T-helper 1 cell treated with Interleukin-12 subunit alpha and Interleukin-12 subunit beta and Interleukin-4 antibody, amounts not matched to agents 30 μg/mL and 1 μg/mL, for 36 hours (primary cell): ENCODE results near the gene C19orf85.

Experiments used
- H3K27ac Mint-ChIP-seq: one replicate; pipeline ENCODE4 v1.8.0; 2021; ENCODE audit warnings: mild to moderate bottlenecking, mixed read lengths
- H3K27me3 Mint-ChIP-seq: one replicate; pipeline ENCODE4 v1.8.0; 2021; ENCODE audit warnings: low read depth, mixed read lengths
- H3K36me3 Mint-ChIP-seq: one replicate; pipeline ENCODE4 v1.8.0; 2021; ENCODE audit warnings: low read depth, mixed read lengths
- H3K4me1 Mint-ChIP-seq: one replicate; pipeline ENCODE4 v1.8.0; 2021; ENCODE audit warnings: low read depth, mixed read lengths
- H3K4me3 Mint-ChIP-seq: one replicate; pipeline ENCODE4 v1.8.0; 2021; ENCODE audit warnings: mild to moderate bottlenecking, moderate library complexity, mixed read lengths
- H3K9me3 Mint-ChIP-seq: one replicate; pipeline ENCODE4 v1.8.0; 2021; ENCODE audit warnings: mixed read lengths

Gene C19orf85

DNA sequence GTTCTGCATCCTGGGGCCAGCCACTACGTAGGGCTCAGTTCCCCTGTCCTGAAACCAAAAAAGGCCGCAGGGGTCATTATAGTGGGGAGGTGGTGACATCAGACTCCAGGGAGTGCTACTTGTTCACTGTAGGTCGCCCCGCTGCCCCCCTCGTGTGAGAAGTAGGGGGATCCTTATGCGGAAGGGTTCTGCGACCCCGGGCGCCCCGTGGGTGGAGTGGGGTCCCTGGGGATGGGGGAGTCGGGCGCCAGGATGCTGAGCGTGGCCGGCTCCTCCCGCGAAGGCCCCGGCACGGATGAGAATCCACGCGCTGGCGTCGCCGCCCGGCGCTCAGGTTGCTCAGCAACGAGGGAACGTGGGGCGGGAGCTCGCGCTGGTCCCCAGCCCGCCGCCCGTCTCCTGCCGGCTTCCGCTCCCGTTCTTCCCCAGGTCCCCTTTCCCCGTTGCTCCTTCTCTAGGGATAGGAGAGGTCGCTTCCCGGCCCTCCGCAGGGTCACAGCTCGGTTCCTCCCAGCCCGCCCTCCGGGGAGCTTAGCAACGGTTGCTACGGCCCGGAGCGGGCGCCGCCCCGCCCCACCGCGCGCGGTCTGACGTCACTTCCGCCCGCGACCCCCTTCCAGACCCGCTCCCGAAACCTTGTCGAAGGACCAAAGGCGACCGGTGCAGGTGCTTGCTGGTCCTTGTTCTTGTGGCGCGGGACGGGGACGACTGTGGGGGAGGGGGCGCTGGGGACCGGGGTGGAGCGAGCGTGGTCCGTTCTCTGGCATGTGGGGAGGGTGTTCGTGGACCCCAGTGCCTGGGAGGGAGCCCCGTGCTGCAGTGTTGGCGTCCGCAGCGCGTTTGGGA is 20.3 kb upstream of the C19orf85 start, which contains the start of gene NAT14:
TSS of gene NAT14 (plus strand) at position 596 of the 846 bp plus-strand sequence. CDS start 521 bp downstream, outside the sequence.
- peak within 1 kb of the TSS; percentile 49 for H3K27ac Mint-ChIP-seq
- H3K27me3 Mint-ChIP-seq: no peaks in the 10 kb centered on the region
- H3K9me3 Mint-ChIP-seq: no peaks in the 10 kb centered on the region
- peak within 1 kb of the TSS; percentile 78 for H3K4me3 Mint-ChIP-seq
- H3K4me1 Mint-ChIP-seq: peaks cover 3% of the 10 kb centered on the region
- H3K36me3 Mint-ChIP-seq: no peaks in the 10 kb centered on the region

DNA sequence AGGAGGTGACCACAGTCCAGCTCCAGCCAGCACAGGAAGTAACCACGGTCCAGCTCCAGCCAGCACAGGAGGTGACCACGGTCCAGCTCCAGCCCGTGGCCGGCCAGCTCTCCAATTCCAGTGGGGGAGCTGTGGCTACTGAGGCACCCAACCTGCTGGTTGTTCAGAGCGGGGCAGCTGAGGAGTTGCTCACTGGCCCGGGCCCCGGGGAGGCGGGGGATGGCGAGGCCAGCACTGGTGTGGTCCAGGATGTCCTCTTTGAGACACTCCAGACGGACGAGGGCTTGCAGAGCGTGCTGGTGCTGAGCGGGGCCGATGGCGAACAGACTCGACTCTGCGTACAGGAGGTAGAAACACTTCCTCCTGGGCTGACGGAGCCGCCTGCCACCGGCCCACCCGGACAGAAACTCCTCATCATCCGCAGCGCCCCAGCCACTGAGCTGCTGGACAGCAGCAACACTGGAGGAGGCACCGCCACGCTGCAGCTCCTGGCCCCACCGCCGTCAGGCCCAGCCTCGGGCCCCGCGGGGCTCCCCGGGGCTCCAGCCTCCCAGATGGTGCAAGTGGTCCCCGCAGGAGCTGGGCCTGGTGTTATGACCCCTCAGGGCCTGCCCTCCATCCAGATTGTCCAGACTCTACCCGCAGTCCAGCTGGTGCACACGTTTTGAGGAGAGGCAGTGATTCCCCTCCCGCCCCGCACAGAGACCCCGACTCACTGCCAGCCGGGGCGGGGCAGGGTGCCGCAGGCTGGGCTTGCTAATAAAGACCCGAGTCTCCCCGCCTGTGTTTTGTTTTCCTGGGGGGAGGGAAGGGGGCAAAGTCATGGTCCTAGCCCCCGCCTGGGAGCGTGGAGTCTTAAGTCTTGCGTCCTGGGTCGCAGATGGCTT is 19.4 kb upstream of the C19orf85 start:
- no peaks in the 10 kb centered on the region for H3K36me3 Mint-ChIP-seq
- H3K27me3 Mint-ChIP-seq: no peaks in the 10 kb centered on the region
- peak overlapping the region; percentile 78 for H3K4me3 Mint-ChIP-seq
- H3K9me3 Mint-ChIP-seq: no peaks in the 10 kb centered on the region
- peaks cover 7% of the 10 kb centered on the region for H3K4me1 Mint-ChIP-seq
- no peak overlapping the region for H3K27ac Mint-ChIP-seq

DNA sequence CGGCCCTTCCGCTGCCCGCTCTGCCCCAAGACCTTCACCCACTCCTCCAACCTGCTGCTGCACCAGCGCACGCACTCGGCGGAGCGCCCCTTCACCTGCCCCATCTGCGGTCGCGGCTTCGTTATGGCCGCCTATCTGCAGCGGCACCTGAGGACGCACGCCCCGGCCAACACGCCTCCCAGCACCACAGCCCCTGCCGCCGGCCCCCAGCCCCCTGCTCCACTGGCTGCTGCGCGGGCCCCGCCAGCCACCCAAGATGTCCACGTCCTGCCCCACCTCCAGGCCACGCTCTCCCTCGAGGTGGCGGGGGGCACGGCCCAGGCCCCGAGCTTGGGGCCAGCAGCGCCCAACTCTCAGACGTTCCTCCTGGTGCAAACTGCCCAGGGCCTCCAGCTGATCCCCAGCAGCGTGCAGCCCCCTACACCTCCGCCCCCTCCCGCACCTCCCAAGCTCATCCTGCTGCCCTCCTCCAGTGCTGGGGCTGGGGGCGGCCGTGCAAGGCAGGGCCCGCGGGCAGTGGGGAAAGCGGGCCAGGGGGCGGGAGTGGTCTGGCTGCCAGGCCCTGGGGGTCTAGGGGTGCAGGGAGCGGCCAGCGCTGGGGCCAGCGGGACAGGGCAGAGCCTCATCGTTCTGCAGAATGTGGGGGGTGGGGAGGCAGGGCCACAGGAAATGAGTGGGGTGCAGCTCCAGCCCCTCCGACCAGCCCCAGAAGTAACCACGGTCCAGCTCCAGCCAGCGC is 18.6 kb upstream of the C19orf85 start:
- H3K4me3 Mint-ChIP-seq: no peak overlapping the region
- H3K36me3 Mint-ChIP-seq: no peaks in the 10 kb centered on the region
- no peaks in the 10 kb centered on the region for H3K9me3 Mint-ChIP-seq
- H3K27me3 Mint-ChIP-seq: no peaks in the 10 kb centered on the region
- H3K27ac Mint-ChIP-seq: no peak overlapping the region
- H3K4me1 Mint-ChIP-seq: peaks cover 12% of the 10 kb centered on the region

DNA sequence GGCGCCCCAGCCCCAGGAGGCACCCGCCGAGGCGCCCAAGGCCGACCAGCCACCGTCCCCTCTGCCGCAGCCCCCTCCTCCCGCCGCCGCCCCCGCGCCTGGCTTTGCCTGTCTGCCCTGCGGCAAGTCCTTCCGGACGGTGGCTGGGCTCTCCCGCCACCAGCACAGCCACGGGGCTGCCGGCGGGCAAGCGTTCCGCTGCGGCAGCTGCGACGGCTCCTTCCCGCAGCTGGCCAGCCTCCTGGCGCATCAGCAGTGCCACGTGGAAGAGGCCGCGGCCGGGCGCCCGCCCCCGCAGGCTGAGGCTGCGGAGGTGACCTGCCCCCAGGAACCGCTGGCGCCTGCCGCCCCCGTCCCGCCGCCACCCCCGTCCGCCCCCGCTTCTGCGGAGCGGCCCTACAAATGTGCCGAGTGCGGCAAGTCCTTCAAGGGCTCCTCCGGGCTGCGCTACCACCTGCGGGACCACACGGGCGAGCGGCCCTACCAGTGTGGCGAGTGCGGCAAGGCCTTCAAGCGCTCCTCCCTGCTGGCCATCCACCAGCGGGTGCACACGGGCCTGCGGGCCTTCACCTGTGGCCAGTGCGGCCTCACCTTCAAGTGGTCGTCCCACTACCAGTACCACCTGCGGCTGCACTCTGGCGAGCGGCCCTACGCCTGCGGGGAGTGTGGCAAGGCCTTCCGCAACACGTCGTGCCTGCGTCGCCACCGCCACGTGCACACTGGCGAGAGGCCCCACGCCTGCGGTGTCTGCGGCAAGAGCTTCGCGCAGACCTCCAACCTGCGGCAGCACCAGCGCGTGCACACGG is 17.8 kb upstream of the C19orf85 start:
- Mint-ChIP-seq H3K9me3 (no peaks in the 10 kb centered on the region), H3K4me1 (peaks cover 18% of the 10 kb centered on the region), H3K36me3 (no peaks in the 10 kb centered on the region)

DNA sequence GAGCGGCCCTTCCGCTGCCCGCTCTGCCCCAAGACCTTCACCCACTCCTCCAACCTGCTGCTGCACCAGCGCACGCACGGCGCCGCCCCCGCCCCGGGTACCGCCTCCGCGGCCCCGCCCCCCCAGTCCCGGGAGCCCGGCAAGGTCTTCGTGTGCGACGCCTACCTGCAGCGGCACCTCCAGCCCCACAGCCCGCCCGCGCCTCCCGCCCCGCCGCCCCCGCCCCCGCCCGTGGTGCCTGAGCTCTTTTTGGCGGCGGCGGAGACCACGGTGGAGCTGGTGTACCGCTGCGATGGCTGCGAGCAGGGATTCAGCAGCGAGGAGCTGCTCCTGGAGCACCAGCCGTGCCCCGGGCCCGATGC is 17.2 kb upstream of the C19orf85 start:
- Mint-ChIP-seq H3K36me3 (no peaks in the 10 kb centered on the region), H3K4me3 (no peak overlapping the region), H3K27ac (no peak overlapping the region), H3K4me1 (peaks cover 18% of the 10 kb centered on the region), H3K27me3 (no peaks in the 10 kb centered on the region), H3K9me3 (no peaks in the 10 kb centered on the region)

More for the DNA sequence above, 17.8 kb upstream of the C19orf85 start:
- Mint-ChIP-seq H3K4me3 (no peak overlapping the region), H3K27ac (no peak overlapping the region), H3K27me3 (no peaks in the 10 kb centered on the region)

DNA sequence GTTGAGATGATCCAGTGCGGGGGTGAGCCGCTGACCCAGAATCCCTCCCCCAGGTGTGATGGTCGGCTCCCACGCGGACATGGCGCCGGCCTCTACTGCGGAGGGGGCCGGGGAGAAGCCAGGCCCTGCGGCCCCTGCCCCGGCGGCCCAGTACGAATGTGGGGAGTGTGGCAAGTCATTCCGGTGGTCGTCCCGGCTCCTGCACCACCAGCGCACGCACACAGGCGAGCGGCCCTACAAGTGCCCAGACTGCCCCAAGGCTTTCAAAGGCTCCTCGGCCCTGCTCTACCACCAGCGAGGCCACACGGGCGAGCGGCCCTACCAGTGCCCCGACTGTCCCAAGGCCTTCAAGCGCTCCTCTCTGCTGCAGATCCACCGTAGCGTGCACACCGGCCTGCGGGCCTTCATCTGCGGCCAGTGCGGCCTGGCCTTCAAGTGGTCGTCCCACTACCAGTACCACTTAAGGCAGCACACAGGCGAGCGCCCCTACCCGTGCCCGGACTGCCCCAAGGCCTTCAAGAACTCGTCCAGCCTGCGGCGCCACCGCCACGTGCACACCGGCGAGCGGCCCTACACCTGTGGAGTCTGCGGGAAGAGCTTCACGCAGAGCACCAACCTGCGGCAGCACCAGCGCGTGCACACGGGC is 16.7 kb upstream of the C19orf85 start:
- Mint-ChIP-seq H3K36me3 (no peaks in the 10 kb centered on the region), H3K4me3 (no peak overlapping the region), H3K27ac (no peak overlapping the region), H3K27me3 (no peaks in the 10 kb centered on the region), H3K9me3 (no peaks in the 10 kb centered on the region), H3K4me1 (peaks cover 18% of the 10 kb centered on the region)

DNA sequence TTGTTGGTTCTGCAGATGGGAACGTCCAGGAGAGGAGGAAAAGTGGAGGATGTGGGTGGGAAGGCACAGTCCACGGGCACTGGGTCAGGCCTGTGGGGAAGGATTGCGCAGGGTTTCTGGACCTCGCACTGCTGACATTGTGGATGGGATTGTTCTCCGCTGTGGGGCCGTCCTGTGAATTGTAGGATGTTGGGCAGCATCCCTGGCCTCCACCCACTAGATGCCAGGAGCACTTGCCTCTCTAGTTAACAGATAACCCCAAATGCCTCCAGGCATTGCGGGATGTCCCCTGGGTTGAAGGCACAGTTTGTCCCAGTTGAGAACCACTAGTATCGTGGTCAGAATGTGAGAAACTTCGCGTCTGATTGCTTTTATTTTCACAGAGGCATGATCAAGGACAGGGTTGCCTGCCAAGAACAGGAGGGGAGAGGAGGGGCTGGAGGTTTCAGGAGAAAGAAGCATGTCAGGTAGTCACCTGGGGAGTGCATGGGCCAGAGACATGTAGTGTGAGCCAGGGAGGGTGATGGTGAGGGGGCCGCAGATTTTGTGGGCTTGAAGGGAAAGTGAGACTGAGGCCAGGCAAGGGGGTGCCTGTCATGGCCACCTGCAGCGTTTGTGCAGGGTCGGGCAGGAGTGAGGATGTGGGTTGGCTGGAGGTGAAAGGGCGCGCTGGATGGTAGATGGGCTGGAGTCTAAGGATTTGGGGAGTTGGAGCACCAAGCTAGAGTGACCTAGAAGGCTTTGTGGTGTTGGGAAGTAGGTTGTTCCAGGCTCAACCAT is 15.1 kb upstream of the C19orf85 start:
- Mint-ChIP-seq H3K4me3 (peak overlapping the region; percentile 32), H3K27me3 (no peaks in the 10 kb centered on the region), H3K27ac (no peak overlapping the region), H3K36me3 (no peaks in the 10 kb centered on the region), H3K4me1 (peaks cover 23% of the 10 kb centered on the region), H3K9me3 (no peaks in the 10 kb centered on the region)

DNA sequence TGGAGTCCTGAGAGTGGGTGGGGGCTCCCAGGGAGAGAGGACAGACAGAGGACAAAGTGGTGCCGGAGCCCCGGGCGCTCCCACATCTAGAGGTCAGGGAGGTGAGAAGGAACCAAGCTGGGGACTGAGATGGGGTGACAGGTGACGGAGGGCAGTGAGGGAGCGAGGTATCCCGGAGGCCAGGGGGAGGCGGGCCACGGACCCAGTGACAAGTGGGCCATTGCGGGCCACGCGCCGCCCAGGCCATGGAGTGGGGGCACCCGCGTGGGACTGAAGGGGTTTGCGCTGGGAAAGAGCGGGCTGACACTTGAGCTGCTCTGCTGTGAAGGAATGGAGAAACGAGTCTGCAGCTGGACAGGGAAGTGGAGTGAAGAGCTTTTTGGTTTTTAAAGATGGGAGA is 14.5 kb upstream of the C19orf85 start:
- H3K27ac Mint-ChIP-seq: no peak overlapping the region
- no peaks in the 10 kb centered on the region for H3K36me3 Mint-ChIP-seq
- H3K4me3 Mint-ChIP-seq: peak overlapping the region; percentile 52
- peaks cover 23% of the 10 kb centered on the region for H3K4me1 Mint-ChIP-seq
- no peaks in the 10 kb centered on the region for H3K9me3 Mint-ChIP-seq
- no peaks in the 10 kb centered on the region for H3K27me3 Mint-ChIP-seq

DNA sequence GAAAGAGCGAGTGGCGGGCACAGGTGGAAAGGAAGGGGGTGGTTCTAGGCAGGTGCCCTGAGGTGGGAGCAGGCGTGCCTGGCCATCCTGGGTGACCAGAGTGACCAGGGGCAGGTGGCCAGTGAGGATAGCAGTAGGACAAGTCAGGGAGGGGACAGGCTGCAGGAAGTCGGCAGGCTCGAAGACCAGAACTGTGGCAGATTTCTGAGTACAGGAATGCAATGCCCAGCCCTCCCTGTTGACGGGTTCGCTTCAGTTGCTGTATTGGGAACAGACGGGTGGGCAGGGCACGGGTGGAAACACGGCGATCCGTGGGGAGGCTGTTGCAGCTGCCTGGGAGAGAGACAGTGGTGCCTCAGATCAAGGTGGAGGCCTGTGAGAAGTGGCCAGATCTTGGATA is 13.8 kb upstream of the C19orf85 start:
- Mint-ChIP-seq H3K27me3 (no peaks in the 10 kb centered on the region), H3K36me3 (no peaks in the 10 kb centered on the region), H3K4me1 (peaks cover 23% of the 10 kb centered on the region), H3K27ac (no peak overlapping the region), H3K9me3 (no peaks in the 10 kb centered on the region), H3K4me3 (peak overlapping the region; percentile 0)

DNA sequence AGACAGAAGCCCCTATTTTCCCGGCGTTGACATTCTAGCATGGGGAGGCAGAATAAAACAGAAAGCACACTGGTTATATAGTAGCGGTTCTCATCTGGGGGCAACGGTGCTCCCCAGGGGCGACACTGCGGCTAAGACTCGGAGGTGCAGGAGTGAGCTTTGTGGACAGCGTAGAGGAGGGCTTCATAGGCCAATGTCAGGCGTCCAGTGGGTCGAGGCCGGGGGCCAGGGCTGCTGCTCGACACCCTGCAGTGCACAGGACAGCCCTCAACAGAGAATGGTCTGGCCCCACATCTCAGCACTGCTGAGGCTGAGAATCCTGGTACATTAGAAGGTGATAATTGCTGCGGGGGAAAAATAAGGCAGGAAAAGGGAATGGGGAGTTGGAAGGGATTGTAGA is 13.4 kb upstream of the C19orf85 start:
- H3K27ac Mint-ChIP-seq: peak overlapping the region; percentile 73
- no peaks in the 10 kb centered on the region for H3K36me3 Mint-ChIP-seq
- H3K9me3 Mint-ChIP-seq: no peaks in the 10 kb centered on the region
- H3K27me3 Mint-ChIP-seq: no peaks in the 10 kb centered on the region
- peaks cover 23% of the 10 kb centered on the region for H3K4me1 Mint-ChIP-seq
- H3K4me3 Mint-ChIP-seq: peak overlapping the region; percentile 0

DNA sequence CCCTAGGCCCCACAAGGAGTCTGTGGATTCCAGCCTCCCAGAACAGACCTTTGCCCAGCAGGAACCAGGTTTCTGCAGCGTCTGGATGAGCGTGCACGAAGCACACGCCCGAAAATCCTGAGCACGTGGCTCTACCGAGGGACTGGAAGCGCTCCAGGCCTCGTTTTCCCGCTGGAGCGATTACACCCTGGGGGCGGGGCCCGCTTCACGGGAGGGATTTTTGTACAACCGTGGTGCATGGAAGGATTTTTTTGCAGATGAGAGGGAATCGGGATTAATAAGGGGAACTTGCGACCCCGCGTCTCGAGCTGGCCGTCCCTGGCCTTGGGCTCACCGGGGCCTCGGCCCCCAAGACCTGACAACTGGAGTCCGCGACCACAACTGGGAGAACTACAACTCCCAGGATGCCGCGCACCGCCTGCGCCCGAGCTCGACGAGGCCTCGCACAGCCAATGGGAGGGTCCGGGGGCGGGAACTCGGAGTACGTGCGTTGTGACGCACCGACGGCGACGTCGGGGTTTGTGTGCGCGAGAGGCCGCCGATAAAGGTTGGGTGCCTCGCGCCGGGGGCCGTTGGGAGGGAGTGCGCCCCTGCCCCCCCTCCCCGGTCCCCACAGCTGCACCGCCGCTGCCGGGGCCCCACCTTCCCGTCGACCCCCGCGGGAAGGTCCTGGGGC is 11.7 kb upstream of the C19orf85 start, which contains the start of gene ZNF628:
TSS of gene ZNF628 (plus strand) at position 518 of the 676 bp plus-strand sequence. CDS start 3,294 bp downstream, outside the sequence.
- peaks cover 23% of the 10 kb centered on the region for H3K4me1 Mint-ChIP-seq
- peak within 1 kb of the TSS; percentile 91 for H3K27ac Mint-ChIP-seq
- peak within 1 kb of the TSS; percentile 87 for H3K4me3 Mint-ChIP-seq
- H3K27me3 Mint-ChIP-seq: no peaks in the 10 kb centered on the region
- H3K9me3 Mint-ChIP-seq: no peaks in the 10 kb centered on the region
- H3K36me3 Mint-ChIP-seq: no peaks in the 10 kb centered on the region
